GM21825 (cell line): ENCODE data around the gene SLC9A5.

ENCODE experiments used
- ATAC-seq: cut with Tn5 transposase; IDR thresholded peaks from one replicate; pipeline ENCODE4 v1.9.1; 2021; ENCODE audit warnings: mild to moderate bottlenecking, moderate library complexity; ENCODE audit not compliant: unreplicated experiment

Gene SLC9A5, protein sequence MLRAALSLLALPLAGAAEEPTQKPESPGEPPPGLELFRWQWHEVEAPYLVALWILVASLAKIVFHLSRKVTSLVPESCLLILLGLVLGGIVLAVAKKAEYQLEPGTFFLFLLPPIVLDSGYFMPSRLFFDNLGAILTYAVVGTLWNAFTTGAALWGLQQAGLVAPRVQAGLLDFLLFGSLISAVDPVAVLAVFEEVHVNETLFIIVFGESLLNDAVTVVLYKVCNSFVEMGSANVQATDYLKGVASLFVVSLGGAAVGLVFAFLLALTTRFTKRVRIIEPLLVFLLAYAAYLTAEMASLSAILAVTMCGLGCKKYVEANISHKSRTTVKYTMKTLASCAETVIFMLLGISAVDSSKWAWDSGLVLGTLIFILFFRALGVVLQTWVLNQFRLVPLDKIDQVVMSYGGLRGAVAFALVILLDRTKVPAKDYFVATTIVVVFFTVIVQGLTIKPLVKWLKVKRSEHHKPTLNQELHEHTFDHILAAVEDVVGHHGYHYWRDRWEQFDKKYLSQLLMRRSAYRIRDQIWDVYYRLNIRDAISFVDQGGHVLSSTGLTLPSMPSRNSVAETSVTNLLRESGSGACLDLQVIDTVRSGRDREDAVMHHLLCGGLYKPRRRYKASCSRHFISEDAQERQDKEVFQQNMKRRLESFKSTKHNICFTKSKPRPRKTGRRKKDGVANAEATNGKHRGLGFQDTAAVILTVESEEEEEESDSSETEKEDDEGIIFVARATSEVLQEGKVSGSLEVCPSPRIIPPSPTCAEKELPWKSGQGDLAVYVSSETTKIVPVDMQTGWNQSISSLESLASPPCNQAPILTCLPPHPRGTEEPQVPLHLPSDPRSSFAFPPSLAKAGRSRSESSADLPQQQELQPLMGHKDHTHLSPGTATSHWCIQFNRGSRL

DNA sequence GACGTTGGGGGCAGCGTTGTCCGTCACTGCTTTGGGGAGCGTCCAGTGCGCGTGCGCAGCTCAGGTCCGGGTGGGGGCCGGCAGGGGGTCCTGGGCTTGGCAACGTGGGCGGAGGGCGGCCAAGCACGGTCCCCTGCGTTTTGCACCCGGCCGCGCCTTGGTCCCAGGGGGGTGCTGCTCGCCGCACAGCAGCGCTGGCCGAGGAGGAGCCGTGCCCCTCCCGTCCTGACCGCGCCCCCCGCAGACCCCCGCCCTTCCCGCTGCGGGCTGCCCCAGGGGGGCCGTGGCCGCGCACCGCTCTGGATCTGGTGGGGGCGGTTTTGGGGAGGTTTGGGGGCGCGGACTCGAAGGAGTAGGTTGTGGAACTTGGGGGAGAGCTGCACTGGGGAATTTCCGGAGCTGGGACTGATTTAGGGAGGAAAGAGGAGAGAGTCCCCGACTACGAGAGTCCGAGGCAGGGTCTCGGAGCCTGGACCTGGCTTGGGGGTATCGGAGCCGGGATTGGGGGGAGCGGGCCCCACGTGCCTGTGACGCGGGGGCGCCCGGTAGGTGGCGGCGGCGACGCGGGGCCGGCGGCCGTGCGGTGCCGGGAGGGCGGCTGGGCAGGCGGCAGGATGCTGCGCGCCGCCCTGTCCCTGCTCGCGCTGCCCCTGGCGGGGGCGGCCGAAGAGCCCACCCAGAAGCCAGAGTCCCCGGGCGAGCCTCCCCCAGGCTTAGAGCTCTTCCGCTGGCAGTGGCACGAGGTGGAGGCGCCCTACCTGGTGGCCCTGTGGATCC is at the start of gene SLC9A5:
TSS of gene SLC9A5 (plus strand) at position 579 of the 777 bp plus-strand sequence. CDS start at position 615, 36 bp downstream.
- ATAC-seq: no peak

DNA sequence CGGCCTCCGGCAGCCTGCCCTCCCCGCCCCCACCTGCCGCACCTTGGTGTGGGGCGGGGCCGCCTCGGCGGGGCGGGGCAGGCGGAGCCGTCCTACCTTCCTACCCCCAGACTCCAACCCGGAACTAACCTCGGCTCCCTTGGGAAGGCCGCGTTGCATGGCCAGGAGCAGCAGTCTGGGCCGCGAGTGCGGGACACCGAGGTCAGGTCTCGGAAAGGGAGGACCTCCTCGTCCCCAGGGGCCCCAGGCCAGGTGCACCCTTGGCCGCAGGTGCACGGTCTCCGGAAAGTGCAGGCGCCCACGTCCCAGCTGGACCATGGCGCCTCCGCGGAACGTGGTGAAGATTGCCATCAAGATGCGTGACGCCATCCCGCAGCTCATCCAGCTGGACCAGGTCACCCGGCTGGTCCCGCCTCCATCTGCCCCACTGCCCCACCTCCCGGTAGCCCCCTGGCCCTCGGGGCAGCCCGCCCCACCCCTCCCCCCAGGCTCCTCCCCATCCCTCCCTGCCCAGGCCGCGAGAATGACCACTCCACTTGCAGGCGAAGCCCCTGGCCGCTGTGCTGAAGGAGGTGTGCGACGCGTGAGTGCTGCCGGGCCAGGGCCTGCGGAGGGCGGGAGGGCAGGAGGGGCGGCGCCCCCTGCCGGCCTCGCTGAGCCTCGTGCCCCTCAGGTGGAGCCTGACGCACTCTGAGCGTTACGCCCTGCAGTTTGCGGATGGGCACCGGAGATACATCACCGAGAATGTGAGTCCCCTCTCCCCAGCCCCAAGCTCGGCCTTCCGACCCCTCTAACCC is 49.6 kb upstream of the SLC9A5 start, which contains the start of gene ELMO3:
TSS of gene ELMO3 (plus strand) at position 121 of the 797 bp plus-strand sequence. CDS start at position 317, 196 bp downstream.
- ATAC-seq: no peak

DNA sequence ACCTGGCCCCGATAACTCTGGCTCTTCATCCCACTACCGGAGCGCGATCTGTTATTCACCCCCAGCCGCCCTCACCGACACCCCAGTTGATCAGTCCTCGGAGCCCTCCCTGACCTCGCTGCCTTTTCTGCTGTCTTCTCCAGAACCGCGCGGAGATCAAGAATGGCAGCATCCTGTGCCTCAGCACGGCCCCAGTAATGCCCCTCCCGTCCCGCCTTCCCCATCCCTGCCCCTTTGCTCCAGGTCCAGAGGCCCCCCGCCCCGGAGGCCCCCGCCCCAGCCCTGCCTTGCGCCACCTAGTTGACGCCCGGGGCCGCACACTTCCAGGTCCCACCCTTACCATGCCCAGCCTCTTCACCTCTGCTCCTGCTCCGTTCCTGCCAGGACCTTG is 49.0 kb upstream of the SLC9A5 start:
- ATAC-seq: no peak

DNA sequence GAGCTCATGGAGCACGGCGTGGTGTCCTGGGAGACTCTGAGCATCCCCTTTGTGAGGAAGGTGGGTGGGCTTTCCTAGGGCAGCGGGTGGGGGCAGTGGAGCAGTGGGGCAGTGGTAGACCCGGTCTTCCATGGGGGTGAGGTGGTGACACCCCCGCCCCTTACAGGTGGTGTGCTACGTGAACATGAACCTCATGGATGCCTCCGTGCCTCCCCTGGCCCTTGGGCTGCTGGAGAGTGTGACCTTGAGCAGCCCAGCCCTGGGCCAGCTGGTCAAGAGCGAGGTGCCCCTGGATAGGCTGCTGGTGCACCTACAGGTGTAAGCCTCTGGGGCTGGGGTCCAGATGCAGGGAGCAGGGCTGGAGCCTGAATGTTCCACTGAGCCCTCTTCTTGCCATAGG is 48.3 kb upstream of the SLC9A5 start:
- no peak for ATAC-seq

DNA sequence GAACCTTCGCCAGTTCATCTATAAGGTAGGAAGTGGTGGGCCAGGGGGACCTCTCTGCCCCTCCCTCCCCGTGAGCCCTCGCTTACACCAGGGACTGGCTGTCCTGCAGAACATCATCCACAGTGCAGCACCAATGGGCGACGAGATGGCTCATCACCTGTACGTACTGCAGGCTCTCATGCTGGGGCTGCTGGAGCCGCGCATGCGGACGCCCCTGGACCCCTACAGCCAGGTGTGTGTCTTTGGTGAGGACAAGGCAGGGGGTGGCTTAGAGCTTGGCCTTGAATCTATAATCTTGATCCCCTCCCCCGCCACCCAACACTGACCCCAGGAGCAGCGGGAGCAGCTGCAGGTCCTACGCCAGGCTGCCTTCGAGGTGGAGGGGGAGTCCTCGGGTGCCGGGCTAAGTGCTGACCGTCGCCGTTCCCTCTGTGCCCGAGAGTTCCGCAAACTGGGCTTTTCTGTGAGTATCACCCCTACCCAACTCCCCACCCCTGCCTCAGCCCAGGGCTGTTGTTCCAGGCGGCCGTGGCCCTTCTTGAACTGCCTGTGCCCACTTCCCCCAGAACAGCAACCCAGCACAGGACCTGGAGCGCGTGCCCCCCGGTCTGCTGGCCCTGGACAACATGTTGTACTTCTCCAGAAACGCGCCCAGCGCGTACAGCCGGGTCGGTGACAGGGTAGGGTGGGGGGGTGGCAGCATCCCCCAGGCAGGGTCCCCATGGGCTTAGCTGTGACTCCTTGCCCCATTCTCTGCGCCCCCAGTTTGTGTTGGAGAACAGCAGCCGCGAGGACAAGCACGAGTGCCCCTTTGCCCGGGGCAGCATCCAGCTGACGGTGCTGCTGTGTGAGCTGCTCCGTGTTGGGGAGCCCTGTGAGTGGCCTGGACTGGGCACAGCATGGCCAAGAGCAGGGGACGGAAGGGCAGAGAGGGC is 47.1 kb upstream of the SLC9A5 start:
- no peak for ATAC-seq

DNA sequence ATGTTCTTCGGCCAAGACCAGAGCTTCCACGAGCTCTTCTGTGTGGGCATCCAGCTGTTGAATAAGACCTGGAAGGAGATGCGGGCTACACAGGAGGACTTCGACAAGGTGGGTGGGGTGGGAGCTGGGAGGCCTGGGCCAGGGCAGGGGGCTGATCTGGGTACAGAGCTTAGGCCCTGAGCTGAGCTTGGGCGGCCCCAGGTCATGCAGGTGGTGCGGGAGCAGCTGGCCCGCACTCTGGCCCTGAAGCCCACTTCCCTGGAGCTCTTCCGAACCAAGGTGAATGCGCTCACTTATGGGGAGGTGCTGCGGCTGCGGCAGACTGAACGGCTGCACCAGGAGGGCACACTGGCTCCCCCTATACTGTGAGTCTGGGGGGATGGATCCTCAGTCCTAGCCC is 46.4 kb upstream of the SLC9A5 start:
- no peak for ATAC-seq

DNA sequence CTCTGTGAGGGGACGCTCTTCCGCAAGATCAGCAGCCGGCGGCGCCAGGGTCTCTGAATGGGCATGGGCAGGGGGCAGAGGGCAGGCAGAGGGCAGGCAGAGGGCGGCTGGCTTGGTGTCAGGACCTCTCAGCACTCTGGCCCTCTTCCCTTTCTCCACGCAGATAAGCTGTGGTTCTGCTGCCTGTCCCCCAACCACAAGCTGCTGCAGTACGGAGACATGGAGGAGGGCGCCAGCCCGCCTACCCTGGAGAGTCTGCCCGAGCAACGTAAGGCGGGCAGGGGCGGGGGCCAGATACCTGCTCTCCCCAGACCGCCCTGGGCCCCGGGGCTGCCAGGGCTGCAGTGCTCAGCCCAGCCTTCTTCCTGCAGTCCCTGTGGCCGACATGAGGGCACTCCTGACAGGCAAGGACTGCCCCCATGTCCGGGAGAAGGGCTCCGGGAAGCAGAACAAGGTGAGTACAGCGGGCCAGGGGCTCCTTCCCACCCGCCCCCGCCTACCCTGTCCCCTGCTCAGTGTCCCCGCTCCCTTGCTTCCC is 45.8 kb upstream of the SLC9A5 start:
- no peak for ATAC-seq

DNA sequence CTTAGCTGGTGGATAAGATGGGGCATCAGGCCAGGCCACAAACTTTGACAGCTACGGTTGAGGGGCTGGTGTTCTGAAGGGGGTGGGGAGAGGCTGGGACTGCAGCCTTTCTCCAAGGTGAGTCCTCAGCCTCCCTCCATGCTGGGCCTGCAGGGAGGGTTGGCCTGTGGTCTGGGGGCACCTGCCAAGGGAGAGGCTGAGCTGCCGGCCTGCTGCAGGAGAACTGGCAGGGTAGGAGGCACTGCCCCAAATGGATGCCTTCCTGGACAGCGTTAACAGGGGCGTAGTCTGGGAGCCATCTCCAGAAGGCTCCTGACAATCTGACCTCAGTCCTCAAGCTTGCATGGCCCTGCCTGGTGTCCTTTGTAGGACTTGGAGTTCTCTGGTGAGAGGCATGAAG is 44.7 kb upstream of the SLC9A5 start:
- ATAC-seq: no peak

DNA sequence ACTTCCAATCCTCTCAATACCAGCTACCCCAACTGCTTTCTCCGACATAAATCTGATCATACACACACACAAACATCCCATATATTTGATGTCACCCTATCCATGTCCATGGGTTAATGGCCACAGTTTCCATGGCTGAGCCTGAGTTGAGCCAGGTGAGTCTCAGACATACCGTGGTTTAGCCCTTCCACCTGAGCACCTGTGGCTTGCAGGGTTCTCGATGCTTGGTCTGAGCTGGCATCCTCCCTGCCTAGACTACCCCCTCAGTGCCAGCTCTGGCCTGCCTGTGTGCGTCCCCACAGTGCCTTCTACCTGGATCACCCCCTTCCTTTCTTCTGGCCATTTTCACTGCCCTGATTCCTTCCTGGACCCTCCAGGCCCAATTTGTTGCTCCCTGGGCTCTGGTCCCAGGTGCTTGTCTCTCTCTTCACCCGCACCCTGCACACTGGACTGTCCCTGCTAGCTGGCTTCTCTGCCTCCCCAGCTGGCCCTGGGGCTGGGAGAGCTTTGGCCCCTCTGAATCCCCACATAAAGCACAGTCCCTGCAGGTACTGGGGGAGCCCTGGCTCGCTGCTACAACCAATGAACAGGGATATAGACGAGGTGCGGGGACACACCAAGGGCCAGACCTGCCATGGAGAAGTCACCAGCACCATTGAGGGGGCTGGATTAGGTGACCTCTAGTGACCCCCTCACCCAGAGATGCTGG is 42.5 kb upstream of the SLC9A5 start:
- no peak for ATAC-seq

DNA sequence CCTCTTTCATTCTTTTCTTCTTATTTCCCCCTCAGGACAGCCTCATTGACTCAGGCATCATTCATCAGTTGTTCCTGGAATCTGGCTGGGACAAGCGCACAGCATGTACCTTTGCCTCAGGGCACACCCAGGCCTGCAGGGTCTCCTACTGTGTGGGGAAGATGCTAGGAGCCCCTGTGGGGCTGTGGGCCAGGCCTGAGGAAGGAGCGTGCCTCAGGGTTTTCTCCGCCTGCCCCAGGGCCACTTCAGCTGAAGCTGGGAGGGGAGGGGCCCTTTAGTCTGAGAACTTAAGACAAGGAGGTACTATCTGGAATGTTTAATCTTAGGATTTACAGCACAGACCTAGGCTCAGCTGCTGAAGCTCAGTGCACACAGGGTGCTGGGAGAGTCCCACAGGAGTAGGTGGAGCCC is 41.9 kb upstream of the SLC9A5 start:
- ATAC-seq: no peak

DNA sequence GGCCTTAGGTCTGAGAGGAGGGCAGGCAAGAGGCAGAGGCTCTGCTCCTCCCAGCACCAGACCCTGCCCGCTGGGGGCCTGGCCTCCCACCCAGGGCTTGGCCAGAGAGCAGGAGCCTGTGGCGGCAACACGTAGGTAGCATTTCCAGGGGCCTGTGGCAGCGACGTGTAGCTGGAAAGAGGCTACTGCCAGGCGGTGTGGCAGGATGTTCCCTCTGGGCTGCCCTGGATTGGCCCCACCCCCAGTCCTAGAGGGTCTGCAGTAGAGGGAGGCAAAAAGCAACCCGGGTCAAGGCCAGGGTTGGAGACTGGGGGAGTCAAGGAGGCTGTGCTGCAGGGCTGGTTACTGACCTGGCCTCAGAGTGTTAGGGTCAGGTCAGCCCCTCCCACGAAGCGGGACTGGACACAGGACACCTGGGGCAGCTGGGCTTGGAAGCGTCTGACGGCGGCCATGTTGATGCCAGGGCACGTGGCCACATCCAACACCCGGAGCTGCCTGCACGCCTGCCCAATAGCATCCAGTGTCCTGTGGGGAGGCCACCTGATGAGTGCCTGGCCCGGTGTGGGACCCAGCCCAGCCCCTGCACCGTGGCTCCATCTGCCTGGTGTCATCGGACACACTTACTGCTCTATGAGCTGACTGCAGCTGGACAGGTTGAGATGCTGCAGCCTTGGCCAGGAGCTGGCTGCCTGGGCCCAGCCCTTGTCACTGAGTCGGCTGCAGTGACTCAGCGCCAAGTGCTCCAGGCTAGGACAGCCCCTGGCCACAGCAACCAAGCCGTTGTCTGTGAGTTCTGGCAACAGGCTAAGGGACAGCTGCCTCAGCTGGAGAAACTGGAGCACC is 41.3 kb upstream of the SLC9A5 start:
- ATAC-seq: no peak

DNA sequence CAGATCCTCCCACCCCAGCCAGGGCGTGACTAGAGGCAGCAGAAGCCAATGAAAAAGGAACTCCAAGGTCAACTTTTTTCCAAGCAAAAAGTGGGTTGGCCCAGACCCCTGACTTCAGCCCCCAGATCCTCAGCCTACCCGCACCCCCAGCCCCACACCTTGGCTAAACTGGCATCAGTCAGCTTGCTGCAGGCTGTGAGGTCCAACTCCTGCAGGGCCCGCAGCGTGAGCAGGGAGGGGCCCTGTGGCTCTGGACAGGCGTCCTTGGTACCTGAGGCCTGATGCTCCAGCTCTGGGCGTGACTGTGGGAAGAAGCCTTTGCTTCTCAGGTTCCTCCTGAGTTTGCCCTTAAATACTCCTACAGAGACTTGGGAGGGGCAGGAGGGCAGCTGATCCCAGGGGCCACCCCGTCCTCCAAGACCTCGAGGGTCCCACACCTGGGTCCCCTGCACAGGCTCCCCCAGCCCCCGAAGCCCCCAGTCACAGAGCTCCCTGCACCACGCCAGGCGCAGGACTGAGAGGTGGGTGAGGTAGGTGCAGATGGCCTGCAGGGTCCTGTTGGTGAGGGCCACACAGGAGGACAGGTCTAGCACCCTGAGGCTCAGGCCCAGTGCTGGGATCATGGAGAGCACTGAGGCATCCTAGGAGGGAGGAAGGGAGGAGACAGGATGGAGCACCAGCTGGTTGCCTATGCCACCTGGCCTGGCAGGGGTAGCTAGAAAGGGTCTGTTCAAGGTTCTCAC is 40.5 kb upstream of the SLC9A5 start:
- no peak for ATAC-seq

DNA sequence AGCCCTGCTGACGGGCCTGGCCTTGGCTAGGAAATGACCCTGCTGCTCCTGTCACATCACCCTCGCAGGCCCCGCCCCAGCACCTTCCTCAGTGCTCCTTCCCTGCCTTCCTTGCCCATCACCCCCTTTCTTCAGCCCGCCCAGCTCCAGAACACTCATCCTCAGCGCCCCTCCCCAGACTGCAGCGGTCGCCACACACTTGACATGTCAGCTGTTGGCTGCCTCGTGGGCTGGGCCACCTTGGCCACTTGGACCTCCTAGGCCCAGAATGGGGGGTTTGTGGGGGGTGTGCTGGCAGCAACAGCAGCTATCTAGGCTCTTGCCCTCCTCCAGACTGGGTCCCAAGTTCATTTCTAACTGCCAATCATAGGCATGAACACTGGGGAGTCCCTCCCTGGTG is 39.2 kb upstream of the SLC9A5 start:
- no peak for ATAC-seq

DNA sequence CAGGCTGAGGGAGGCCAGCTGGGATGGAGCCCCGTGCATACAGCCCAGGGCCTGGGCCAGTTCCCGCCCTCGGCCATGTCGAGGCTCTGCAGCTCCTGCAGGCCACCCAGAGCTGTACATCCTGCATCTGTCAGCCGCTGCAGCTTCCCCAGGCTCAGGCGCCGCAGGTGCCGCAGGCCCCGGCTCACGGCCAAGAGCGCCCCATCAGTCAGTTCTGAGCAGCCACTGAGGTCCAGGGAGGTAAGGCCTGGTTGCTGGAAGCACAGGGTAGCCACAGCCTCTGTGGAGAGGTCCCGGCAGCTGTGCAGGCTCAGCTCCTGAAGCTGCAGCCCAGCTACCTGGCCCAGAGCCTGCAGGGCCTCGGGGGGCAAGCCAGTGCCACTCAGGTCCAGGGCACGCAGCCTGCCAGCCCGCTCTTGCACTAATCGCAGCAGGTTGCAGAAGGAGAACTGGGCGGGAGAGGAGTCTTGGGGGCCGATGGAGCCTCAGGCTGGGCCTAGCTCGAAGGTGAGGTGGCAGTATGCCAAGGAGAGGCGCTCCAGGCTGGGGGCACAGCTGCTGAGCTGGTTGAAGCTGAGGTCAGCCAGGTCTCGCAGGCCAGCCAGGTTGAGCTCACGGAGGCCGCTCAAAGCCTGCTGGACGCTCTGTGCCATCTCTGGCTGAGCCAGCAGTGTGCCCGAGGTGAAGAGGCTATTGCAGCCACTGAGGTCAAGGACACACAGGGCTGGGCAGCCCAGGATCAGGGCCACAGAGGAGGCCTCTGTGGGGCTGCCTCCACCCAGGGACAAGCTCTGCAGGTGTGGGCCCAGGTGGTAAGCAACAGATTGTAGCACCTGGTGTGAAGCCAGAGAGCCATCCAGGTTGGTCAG is 38.5 kb upstream of the SLC9A5 start:
- no peak for ATAC-seq

DNA sequence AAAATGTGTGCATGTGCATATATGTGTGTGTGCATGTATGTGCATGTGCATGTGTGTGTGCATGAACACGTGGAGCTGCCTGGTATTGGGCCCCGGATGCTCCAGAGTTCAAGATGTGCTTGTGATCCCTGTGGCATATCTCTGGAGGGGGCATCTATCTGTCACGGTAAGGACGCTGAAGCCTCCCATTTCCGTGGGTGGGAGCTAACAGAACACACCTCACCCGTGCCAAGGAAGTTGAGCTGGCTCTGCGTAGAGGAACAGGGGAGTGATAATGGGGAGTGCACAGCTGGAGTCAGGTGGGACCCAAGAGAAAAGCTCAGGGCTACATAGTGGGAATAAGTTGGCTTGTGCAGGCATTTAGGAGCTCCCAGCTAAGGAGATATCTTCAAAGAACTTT is 37.1 kb upstream of the SLC9A5 start:
- no peak for ATAC-seq

DNA sequence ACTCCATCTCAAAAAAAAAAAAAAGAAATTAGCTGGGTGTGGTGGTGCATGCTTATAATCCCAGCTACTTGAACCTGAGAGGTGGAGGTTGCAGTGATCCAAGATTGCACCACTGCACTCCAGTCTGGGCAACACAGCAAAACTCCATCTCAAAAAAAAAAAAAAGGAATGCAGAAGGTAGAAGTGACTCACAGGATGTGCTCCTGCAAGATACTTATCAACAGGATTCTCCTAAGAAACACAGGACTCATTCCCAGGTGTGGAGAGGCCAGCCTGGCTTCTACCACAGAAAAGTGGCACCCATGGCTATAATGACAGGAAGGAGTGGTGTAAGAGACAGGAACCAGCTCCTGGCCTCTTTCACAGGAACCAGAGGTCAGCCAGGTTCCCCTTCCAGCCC is 36.0 kb upstream of the SLC9A5 start:
- no peak for ATAC-seq
